Activated gamma-delta T cell (primary cell): ENCODE results near the gene MATN4.

Experiments used
- DNase-seq: peaks from one replicate; lab custom pipeline; 2025; lab: John Stamatoyannopoulos, UW

The MATN4 gene

DNA sequence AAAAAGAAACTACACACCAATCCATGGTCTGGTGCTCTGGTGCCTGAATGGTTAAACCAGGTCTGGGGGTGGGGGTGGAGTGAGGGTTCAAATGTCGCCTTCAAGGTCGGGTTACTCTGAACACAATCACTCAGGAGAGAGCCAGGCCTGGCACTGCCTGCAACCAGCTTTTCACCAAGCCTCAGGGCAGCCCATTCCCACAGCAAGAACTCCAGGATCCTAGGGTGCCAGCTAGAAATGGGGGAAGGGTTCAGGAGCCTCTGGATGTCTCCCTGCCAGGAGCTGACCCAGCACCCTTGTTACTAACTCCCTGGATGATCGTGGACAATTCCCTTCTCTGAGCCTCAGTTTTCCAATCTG is 33.5 kb upstream of the MATN4 start:
- DNase-seq = no peak

GRCh38 chr20:45340951-45341350 is 32.9 kb upstream of the MATN4 start:
- no peak for DNase-seq

DNA sequence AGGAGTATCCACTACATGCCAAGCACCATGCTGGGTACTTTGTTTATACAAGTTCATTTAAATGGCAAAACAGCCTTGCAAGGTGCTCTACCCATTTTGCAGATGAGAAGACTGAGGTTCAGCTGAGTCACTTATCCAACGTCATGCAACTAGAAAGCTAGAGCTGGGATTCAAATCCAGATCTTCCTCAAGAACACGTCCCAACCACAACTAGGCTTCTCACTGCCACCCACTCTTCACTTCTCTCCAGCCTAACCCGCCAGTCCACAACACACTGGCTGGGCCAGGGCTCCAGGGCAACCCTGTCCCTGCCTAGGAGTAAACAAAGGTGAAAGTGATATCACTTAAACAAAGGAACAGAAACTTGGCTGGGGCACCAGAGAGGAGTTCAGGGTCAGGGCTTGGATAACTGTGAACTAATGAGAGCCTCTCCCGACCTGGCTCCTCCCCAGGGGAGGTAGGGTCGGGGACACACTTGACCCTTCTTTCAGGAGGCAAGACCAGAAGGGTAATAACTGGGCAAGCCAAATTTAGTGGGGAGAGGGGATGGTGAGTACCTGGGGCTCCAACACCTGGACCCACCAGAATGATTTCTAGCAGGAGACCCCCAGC is 32.2 kb upstream of the MATN4 start:
- no peak for DNase-seq

GRCh38 chr20:45339799-45340198 is 31.7 kb upstream of the MATN4 start:
- DNase-seq = no peak

- DNase-seq = no peak
Measured at GRCh38 chr20:45339084-45339483, 31.0 kb upstream of the MATN4 start.

DNA sequence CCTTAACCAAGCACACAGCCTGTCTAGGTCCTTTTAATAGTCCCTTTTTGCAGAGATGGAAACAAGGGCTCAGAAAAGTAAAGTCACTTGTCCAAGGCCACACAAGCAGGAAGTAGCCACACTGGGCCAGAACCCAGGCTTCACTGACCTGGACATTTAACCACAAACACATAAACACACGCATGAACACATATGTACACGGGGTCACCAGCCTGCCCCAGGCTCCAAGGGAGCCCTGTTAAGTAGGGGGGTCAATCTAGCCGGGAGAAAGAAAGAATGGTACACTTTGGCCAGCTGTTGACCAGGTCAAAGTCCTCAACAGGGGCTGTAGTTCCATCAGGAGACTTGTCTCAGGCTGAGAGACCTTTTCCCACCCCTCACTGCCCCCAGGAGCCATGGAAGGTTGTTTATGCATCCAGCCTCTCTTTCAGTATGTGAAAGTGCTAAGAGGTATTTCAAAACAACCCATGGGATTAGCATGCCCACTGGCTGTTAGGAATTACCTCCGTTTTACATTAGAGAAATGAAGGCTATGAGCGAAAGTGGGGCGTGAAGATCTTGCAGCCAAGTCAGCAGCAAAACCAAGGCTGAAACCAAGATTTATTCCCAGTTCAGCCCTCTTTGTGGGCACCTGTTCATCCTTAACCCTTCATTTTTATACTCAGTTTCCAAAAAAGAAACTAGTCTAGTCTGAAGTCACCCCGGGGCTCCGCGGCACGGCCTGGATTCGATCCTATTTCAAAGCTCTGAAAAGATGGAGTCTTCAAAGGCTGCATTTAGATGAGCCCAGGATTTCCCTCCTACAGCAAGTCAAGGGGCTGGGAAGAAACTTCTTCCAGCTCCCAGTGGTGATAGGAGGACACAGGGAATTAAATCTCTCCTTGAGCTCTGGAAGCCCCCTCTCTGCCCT is 30.3 kb upstream of the MATN4 start:
- no peak for DNase-seq

- DNase-seq = no peak
Measured at GRCh38 chr20:45337367-45338120, 29.4 kb upstream of the MATN4 start.

DNA sequence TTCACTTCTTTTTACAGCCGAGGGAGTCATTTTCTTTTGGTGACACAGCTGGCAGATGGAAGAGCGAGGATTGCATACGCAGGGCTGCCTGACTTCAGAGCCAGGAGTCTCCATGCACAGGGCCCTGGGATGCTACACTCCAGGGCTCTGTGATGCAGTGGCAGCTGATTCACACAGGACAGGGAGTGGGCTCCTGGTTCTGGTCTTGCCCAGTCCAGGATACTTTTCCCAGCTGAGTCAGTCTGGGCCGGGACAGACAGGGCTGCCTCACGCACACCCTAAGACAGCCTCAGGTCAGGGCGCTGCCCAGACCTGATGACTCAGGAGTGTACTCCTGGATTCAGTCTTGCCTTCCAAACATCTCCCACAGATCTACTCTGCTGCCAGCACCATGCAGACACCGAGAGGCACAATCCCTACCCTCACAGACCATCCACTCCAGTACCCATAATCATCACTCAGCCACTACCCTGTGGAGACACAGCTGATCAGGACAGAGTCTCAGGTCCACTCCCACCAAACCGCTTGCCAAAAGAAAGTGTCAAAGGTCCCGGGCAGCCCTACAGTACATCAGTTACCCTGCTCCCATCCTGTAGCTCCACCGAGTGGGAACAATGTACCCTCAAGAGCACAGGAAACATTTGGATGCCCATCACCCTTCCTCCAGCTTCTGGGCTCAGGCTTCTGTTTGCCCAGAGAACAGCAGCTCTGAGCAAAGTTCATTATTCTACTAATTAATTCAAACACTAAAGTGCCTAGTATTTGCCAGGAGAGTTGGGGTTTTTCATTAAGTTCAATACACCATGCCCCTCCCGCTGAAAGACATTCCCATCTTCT is 28.6 kb upstream of the MATN4 start:
- DNase-seq = no peak

DNA sequence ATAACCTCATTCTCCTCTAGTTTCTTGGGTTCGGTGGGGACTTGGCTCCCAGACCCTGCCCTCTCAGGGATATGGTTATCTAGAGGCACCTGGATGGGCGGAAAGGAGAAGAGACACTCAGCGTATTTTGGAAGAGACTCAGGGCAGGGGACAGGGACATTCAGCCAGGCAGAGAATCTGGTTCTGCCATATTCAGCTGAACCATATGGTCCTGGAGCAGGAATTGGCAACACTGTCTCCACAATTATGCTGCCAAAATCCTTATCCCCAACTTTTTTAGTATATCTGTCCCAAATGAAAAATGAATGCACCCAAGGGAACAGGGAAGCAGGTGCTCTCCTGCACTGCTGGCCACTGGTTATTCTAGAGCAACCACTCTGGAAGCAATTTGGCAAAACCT is 22.4 kb upstream of the MATN4 start:
- no peak for DNase-seq

- no peak for DNase-seq
Measured at GRCh38 chr20:45329497-45330319, 21.6 kb upstream of the MATN4 start.

- DNase-seq = no peak
Measured at GRCh38 chr20:45328451-45328850, 20.4 kb upstream of the MATN4 start.

DNA sequence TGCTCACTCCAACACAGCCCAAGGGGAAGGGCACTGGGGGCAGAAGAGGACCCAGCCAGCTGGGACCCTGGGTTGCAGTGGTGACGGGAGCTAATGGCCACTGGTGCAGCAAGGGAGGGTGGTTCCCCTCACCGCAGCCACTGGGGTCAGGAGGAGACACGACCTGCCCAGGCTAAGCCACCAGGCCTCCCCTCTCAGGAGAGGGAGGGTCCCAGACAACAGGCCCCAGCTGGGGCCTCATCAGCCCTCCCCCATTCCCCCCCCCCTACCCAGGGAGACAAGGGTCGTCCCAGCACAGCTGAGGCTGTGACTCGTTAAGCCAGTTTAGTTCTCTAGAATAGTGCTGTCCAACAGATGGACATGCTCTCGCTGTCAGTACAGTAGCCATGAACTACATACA is 17.3 kb upstream of the MATN4 start:
- DNase-seq = no peak

- DNase-seq = no peak
Measured at GRCh38 chr20:45323731-45324130, 15.6 kb upstream of the MATN4 start.

DNA sequence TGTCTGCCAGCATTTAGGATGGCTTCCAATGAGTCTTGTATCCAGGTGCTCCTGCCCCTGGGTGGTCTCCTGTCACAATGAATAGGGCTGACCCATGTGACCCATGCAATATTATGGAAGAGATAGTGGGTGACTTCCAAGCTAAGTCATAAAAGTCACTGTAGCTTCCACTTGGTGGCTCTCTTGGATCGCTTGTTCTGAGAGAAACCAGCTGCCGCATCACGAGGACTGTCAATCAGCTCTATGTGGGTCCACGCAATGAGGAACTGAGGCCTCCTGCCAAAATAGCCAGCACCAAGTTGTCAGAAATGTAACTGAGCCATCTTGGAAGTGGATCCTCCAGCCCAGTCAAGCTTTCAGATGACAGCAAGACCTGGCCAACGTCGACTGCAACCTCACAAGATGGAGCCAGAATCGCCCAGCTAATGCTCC is 14.9 kb upstream of the MATN4 start:
- DNase-seq = no peak

- no peak for DNase-seq
Measured at GRCh38 chr20:45320948-45321595, 13.0 kb upstream of the MATN4 start.

DNA sequence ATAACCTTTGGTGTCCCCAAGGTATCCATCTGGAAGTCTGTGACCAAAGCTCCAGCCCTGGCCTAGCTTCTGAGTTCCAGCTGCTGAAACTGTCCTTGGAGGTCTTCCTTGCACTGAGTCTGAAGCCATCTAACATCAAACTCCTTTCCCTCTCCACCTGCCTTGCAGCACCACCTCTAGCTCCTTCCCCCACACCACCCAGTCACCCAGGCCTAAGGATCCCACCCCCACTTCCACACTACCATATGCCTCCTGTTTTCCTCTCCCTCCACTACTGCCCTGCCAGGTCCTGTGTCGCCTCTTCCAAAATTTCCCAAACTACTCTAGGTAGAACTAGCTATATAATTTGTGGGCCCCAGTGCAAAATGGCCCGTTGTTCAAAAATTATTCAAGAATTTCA is 10.8 kb upstream of the MATN4 start:
- DNase-seq = no peak

DNA sequence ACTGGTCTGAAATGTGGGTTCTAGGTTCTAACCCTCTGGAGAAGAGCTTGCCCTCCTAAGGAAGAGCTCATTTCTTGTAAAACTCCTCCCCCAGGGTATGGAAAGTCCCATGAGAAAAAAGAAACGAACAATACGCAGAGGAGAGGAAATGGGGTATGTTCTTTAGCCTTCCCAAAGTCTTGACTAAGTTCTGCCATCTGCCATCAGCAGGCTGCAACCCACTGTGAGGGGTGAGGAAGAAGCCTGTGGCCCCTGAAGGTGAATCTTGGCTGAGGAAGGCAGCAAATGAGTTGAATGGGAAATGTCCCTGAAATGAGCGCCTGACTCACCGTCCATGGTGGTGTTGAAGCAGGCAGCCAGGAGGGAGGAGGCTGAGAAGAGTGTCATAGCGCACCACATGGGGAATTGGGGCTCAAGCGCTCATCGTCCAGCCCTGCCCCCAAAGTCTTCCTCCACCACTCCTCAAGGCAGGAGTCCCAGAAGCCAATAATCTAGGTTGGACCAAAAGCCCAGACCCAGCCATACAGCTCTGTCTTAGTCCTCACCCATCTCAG is 10.4 kb upstream of the MATN4 start:
- DNase-seq = no peak

GRCh38 chr20:45317826-45318225 is 9.7 kb upstream of the MATN4 start:
- DNase-seq = no peak

GRCh38 chr20:45316150-45317080 is 8.3 kb upstream of the MATN4 start:
- DNase-seq = no peak
